ENCODE measurements around the gene GNAQ. TPM values are rescaled to one million over a fixed set of nuclear protein-coding genes. Genes with fewer than 3 reads are reported as not detected.

Gene GNAQ
- total RNA-seq, 4 donors from 2014 or later, result 64.0 to 80.4 (median 69.2) TPM

GRCh38 chr9:77974434-77974833, 57.2 kb downstream of the GNAQ start:
- 59% methylated on average over 2 of the region's 2 CpGs for WGBS
- Histone ChIP-seq H3K36me3 (no peaks in the 10 kb centered on the region), H3K4me1 (peaks cover 22 to 39% (median 24%) of the 10 kb centered on the region in 4 donors), H3K27me3 (no peaks in the 10 kb centered on the region), H3K27ac (replicated peaks in 1 of 4) (no peak overlapping the region), H3K4me3 (no peak overlapping the region), H3K9me3 (no peaks in the 10 kb centered on the region)
- intact Hi-C loops (cut with DNase I), result no loop called here
- DNase-seq (ENCODE audit: extremely low spot score), result no peak
- TF ChIP-seq CTCF (IDR thresholded peaks at IDR 0.05) (no peak), EP300 (IDR thresholded peaks at IDR 0.05) (no peak), POLR2A (IDR thresholded peaks at IDR 0.05; ENCODE audit: low read depth) (no peak), POLR2AphosphoS5 (IDR thresholded peaks at IDR 0.05) (no peak)

- 96% methylated on average over 4 of the region's 4 CpGs for WGBS
Observed at GRCh38 chr9:77969083-77969482, 62.5 kb downstream of the GNAQ start.

GRCh38 chr9:77968506-77968905, 63.1 kb downstream of the GNAQ start:
- DNase-seq (ENCODE audit: extremely low spot score), result no peak
- intact Hi-C loops (cut with DNase I), result no loop called here
- Histone ChIP-seq H3K9me3 (no peaks in the 10 kb centered on the region), H3K27me3 (no peaks in the 10 kb centered on the region), H3K4me1 (peaks cover 0 to 27% (median 5%) of the 10 kb centered on the region in 4 donors), H3K4me3 (no peak overlapping the region), H3K27ac (replicated peaks in 1 of 4) (no peak overlapping the region), H3K36me3 (no peaks in the 10 kb centered on the region)
- TF ChIP-seq POLR2A (IDR thresholded peaks at IDR 0.05; ENCODE audit: low read depth), result no peak
- no peak for TF ChIP-seq POLR2AphosphoS5 (IDR thresholded peaks at IDR 0.05)
- WGBS, result 62% methylated on average over 3 of the region's 3 CpGs

More at GRCh38 chr9:77969083-77969482, 62.5 kb downstream of the GNAQ start:
- DNase-seq (ENCODE audit: extremely low spot score), result no peak
- Histone ChIP-seq H3K27ac (replicated peaks in 1 of 4) (no peak overlapping the region), H3K9me3 (no peaks in the 10 kb centered on the region), H3K4me1 (peaks cover 0 to 29% (median 5%) of the 10 kb centered on the region in 4 donors), H3K36me3 (no peaks in the 10 kb centered on the region), H3K4me3 (no peak overlapping the region), H3K27me3 (no peaks in the 10 kb centered on the region)
- intact Hi-C loops (cut with DNase I), result no loop called here
- TF ChIP-seq EP300 (IDR thresholded peaks at IDR 0.05), result no peak
- TF ChIP-seq POLR2A (IDR thresholded peaks at IDR 0.05; ENCODE audit: low read depth), result no peak
- no peak for TF ChIP-seq CTCF (IDR thresholded peaks at IDR 0.05)
- no peak for TF ChIP-seq POLR2AphosphoS5 (IDR thresholded peaks at IDR 0.05)

GRCh38 chr9:77966718-77967117, 64.9 kb downstream of the GNAQ start:
- TF ChIP-seq POLR2A (IDR thresholded peaks at IDR 0.05; ENCODE audit: low read depth) (no peak), EP300 (IDR thresholded peaks at IDR 0.05) (no peak), CTCF (IDR thresholded peaks at IDR 0.05) (no peak), POLR2AphosphoS5 (IDR thresholded peaks at IDR 0.05) (no peak)
- intact Hi-C loops (cut with DNase I), result no loop called here
- Histone ChIP-seq H3K27me3 (no peaks in the 10 kb centered on the region), H3K4me3 (no peak overlapping the region), H3K36me3 (no peaks in the 10 kb centered on the region), H3K27ac (replicated peaks in 1 of 4) (no peak overlapping the region), H3K4me1 (peaks cover 2 to 30% (median 13%) of the 10 kb centered on the region in 4 donors), H3K9me3 (no peaks in the 10 kb centered on the region)
- 92% methylated on average over 8 of the region's 8 CpGs for WGBS
- no peak for DNase-seq (ENCODE audit: extremely low spot score)

GRCh38 chr9:77965445-77966123, 66.0 kb downstream of the GNAQ start:
- Histone ChIP-seq H3K27me3 (no peaks in the 10 kb centered on the region), H3K36me3 (no peaks in the 10 kb centered on the region), H3K27ac (replicated peaks in 1 of 4) (no peak overlapping the region), H3K4me1 (peaks cover 4 to 41% (median 24%) of the 10 kb centered on the region in 4 donors), H3K9me3 (no peaks in the 10 kb centered on the region), H3K4me3 (no peak overlapping the region)
- 60% methylated on average over 6 of the region's 6 CpGs for WGBS
- DNase-seq (ENCODE audit: extremely low spot score), result no peak
- TF ChIP-seq CTCF (IDR thresholded peaks at IDR 0.05), result no peak
- TF ChIP-seq POLR2AphosphoS5 (IDR thresholded peaks at IDR 0.05), result no peak
- TF ChIP-seq POLR2A (IDR thresholded peaks at IDR 0.05; ENCODE audit: low read depth), result no peak
- TF ChIP-seq EP300 (IDR thresholded peaks at IDR 0.05), result no peak
- intact Hi-C loops (cut with DNase I), result no loop called here
